Hematopoietic multipotent progenitor cell (in vitro differentiated cells): ENCODE measurements around the gene INO80D. TPM values are rescaled to one million over a fixed set of nuclear protein-coding genes. Genes with fewer than 3 reads are reported as not detected.
"Not testable (repeated sequence)": the region's sequence is repeated elsewhere in the genome, so short reads cannot be mapped to it uniquely, and the experiment has no call there.

ENCODE experiments used
- DNase-seq, 3 donors: peaks; one replicate each; pipeline ENCODE4 v3.0.0-alpha.2; 2011 to 2015; ENCODE audit warnings: low read depth in 2 of 3, low spot score in 2 of 3
- total RNA-seq: library from RNA; depleted of rRNA; stranded (reverse); fragments of >200 nt; gene quantifications from one replicate; pipeline ENCODE4 v1.2.3, GENCODE V29; 2012

The INO80D gene
- total RNA-seq, 1 donor: 18.3 TPM

GRCh38 chr2:206084870-206085741 lies 868 bp downstream of the INO80D start:
- DNase-seq: peak; percentile 47 to 59 (median 51)

- DNase-seq: peak in 2 of 3 donors; percentile 13 to 17
Measured at GRCh38 chr2:206084439-206084869, 1.5 kb downstream of the INO80D start.

- peak in 1 of 3 donors; percentile 24 for DNase-seq
Measured at GRCh38 chr2:206083602-206084438, 2.2 kb downstream of the INO80D start.

DNA sequence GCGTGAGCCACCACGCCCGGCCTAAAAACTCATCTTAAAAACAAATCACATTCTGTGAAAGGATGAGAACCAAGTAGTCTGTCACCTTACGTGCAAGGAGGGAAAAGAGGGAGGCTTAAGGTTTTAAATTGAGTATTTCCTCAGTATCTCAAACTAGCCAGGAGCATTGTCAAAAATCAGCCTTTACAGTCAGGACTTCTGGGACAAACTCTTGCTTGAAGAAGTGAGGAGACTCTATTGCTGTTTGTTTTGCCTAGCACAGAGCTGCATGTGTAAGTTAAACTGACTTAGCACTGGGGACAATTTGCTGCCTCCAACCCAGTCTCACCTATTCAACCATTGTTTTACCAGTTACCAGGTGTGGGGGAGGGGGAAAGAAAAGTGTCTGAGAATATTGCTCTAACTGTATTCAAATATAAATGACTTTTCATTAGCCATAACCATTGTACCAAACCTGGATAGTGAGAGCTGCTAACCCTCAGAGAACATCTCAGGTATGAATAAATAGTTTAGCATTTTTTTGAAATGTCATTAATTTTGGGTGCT lies 3.6 kb downstream of the INO80D start:
- no peak for DNase-seq

DNA sequence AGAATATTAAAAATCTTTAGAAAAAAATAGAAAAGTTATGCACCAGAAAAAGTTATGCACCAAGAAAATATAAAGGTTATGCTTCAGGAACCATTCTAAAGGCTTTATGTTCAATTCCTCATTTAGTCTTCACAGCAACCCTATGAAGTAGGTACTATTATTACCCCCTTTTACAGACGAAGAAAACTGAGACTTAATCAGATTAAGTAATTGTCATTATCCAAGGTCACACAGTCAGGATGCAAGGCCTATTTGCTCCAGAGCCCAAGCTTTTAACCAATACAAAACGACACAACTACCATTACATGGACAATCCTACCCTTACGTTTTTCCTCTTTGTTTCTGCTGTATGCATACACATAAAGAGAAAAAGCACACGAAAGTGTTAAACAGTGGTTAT lies 5.0 kb downstream of the INO80D start:
- no peak for DNase-seq

DNA sequence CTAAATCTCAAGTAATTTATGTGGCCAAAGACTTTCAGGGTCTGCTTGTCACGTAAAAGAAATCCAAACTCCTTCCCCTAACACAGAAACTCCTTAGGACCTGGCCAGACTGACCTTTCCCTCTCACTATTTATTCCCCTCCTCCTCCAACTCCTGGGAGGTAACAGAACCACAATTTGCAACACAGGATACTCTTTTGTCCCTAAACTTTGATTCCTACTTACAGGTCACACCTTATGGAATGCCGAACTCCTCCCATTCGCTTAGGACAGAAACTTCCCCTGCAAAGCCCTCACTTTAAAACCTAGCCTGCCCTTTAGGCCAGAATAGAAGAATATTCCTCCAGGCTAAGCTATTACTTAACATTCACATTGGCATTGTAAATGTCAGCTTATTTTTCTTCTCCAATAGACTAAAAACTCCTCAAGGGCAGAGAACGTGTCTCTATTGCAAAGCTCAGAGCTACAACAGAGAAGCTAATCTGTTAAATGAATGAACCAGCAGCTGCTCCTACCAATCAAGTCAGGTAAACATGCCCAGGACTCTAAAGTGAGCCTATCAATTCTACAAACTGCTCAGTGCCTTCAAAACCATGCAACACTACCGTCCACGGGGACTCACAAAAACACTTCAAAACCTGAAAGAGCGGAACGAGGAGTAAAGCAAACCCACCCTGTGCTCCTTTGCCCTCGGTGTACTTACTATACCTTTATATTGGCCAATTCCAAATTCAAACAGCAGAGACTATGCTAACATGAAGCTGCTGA lies 6.1 kb downstream of the INO80D start:
- DNase-seq: no peak

- not testable (repeated sequence) for DNase-seq
Measured at GRCh38 chr2:206077879-206078278, 8.1 kb downstream of the INO80D start.

DNA sequence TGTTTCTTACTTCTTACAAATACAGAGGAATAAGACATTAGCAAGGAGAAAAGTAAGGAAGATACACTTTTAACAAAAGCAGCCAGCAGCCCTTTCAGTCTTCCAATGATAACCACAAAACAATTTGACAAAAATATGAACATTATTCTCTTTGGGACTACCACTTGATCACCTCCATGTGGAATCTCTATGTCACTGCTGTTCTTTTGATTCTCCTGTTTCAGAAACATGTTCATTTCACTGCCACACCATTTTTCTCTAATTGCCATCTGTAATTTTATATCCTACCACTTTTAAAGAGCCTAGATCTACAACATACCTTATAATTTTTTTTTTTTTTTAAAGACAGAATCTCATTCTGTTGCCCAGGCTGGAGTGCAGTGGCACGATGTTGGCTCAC lies 10.9 kb downstream of the INO80D start:
- no peak for DNase-seq

- DNase-seq: no peak
Measured at GRCh38 chr2:206071807-206072206, 14.2 kb downstream of the INO80D start.

GRCh38 chr2:206069417-206069816 lies 16.6 kb downstream of the INO80D start:
- no peak for DNase-seq

GRCh38 chr2:206068207-206068606 lies 17.8 kb downstream of the INO80D start:
- DNase-seq: no peak

DNA sequence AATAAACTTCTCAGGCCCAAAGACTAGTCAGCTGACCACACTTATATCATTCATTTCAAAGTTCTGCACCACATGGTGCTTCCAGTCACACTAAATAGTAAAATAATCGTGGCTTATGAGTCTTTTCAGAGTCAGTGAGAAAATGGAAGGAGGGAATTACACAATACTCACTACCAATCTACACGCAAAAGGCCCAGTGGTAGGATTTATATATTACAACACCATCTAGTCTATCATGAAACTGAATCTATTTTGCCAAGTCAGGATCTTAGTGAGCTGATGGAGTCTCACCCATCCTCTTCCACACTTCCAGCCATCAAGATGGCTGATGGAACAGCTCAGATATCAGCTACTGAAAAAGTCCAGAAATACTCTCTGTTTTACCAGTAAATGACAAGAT lies 21.9 kb downstream of the INO80D start:
- DNase-seq: no peak

- DNase-seq: no peak
Measured at GRCh38 chr2:206063635-206064034, 22.3 kb downstream of the INO80D start.

DNA sequence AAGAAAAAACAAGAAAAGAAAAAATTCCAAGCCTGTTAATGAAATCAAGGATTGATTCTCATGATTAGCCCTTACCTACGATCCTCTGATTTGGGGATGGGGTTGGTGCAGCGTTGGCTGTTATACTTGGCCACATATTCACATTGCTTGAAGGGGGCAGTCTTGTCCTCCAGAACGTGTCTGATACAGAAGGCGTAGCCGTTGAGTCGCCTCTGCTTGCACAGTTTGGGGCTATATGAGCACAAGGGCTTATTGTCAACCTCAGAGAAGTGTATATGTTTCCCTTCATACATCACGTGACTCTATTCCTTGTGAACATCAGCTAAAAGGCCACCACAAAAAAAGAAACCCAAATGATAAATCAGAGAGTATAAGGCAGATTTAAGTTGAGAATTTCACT lies 23.2 kb downstream of the INO80D start:
- DNase-seq: no peak

DNA sequence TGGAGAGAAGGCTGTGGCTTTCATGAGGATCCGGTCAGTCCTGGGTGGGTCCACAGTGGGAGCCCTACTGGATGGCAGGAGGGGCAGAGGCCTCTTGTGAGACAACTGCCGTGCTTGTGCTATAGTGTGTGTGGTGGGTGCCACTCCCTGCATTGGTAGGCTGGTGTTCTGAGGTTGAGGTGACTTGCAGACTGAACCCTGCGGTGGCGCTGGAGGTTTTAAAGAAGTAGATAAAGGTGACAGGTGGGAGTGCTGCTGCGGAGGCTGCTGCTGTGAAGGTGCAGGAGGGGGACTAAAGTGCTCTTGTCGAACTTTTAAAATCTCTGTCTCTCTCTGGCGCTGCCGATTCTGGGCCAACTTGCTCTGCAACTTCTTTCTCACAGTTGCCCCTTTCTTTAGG lies 29.7 kb downstream of the INO80D start:
- no peak for DNase-seq

DNA sequence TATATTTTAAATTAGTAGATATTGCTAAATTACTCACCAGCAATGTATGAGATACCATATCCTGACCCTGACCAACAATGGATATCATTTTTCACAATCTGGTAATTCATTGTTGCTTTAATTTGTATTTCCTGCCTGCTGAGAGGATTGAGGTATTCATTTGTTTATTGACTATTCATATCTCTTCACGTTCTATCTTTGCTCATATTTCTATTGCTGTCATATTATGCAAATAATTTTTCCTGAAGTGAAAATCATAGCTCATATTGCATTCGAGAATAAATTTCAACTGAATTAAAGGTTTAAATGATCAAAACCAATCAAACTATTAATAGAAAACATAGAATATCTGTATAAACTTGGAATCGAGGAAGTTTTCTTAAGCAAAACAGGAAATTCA lies 31.0 kb downstream of the INO80D start:
- DNase-seq: no peak

GRCh38 chr2:206051912-206052311 lies 34.1 kb downstream of the INO80D start:
- DNase-seq: no peak

DNA sequence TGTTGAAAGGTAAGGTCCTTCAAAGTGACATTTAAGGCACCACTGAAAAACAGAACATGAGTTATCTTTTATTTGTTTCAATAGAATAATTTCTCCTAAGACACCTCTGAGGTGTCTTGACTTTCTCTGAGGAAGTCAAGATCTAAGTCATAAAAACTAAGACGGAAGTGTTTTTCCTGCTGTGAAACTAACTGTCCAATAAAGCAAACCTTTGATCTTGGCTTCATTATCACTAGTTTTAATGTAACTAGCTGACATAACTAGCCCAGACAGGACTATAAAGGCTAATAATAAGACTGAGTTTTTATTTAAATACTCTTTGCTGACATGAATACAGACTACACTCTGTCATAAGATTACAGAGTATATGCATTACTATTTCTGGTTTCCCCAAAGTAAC lies 36.6 kb downstream of the INO80D start:
- no peak for DNase-seq

GRCh38 chr2:206045251-206045650 lies 40.7 kb downstream of the INO80D start:
- no peak for DNase-seq

GRCh38 chr2:206040525-206040924 lies 45.4 kb downstream of the INO80D start:
- DNase-seq: no peak

- DNase-seq: not testable (repeated sequence)
Measured at GRCh38 chr2:206035393-206035792, 50.6 kb downstream of the INO80D start.
